ENCODE data around the gene SMIM20.

GRCh38 chr4:25954293-25954904, 40.4 kb downstream of the SMIM20 start:
- TF ChIP-seq CTBP1 (IDR thresholded peaks at IDR 0.05; ENCODE audit: borderline replicate concordance) (no peak), PKNOX1 (IDR thresholded peaks at IDR 0.05) (no peak)
